Mucosa of stomach (tissue), 1 donor: ENCODE data around the gene ANKRD23.
"Not testable (repeated sequence)": the region's sequence is repeated elsewhere in the genome, so short reads cannot be mapped to it uniquely, and the experiment has no call there.

Experiments
- H3K27me3 ChIP-seq: one replicate; pipeline ENCODE4 v1.7.0; 2013; ENCODE audit warnings: mild to moderate bottlenecking, low read length; ENCODE audit not compliant: control insufficient read depth, insufficient read depth
- H3K36me3 ChIP-seq: one replicate; pipeline ENCODE4 v1.7.0; 2013; ENCODE audit warnings: low read length; ENCODE audit not compliant: control insufficient read depth, insufficient read depth
- H3K4me1 ChIP-seq: one replicate; pipeline ENCODE4 v1.7.0; 2013; ENCODE audit warnings: mild to moderate bottlenecking, low read length; ENCODE audit not compliant: control insufficient read depth, insufficient read depth
- H3K4me3 ChIP-seq: one replicate; pipeline ENCODE4 v1.7.0; 2013; ENCODE audit warnings: low read length
- H3K9ac ChIP-seq: one replicate; pipeline ENCODE4 v1.7.0; 2013; ENCODE audit warnings: mild to moderate bottlenecking, low read length, moderate library complexity
- H3K9me3 ChIP-seq: one replicate; pipeline ENCODE4 v1.7.0; 2013; ENCODE audit warnings: mild to moderate bottlenecking, low read length, moderate library complexity; ENCODE audit not compliant: control insufficient read depth
- donor health status: Pancreatic carcinoma.

Gene ANKRD23

DNA sequence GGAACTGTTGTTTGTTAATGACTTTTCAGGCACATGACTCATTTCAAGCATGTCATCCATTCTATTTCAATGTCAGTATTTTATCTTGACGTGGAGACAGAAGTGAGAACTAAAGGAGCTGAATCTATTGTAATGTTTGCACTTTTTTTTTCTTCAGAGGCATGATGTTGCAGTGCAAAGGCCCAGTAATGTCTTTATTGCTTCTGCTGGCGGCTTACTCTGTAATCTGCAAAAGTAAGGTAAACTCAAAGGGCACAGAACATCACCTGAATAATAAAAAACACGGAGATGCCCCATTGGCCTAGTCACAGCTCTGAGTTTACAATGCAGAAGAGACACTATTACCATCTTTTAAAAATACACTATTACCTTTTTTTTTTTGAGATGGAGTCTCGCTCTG lies 30.2 kb downstream of the ANKRD23 start:
- Histone ChIP-seq H3K27me3 (no peaks in the 10 kb centered on the region), H3K9me3 (no peaks in the 10 kb centered on the region), H3K4me1 (peaks cover 23% of the 10 kb centered on the region), H3K9ac (no peak overlapping the region), H3K36me3 (no peaks in the 10 kb centered on the region), H3K4me3 (no peak overlapping the region)

DNA sequence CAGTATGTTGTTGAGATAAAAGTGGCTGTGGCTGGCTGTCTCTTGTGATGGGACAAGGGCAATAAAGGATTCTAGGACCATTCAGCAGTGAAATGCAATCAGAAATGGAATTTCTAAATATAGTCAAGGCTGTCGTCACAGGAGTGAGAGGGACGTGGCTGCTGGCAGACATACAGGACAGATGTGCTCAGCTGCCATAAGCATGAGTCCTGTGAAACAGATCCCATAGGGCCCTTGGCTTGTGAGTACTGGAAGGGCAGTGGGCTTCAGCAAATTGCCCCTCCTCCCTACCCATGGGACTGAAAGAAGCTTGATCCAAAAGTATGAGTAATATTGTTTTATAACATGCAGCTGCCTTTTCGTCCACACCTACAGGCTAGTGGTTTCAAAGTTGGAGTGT lies 31.9 kb downstream of the ANKRD23 start:
- no peak overlapping the region for H3K4me3 ChIP-seq
- no peak overlapping the region for H3K9ac ChIP-seq
- no peaks in the 10 kb centered on the region for H3K9me3 ChIP-seq
- H3K27me3 ChIP-seq, result no peaks in the 10 kb centered on the region
- peaks cover 12% of the 10 kb centered on the region for H3K4me1 ChIP-seq
- no peaks in the 10 kb centered on the region for H3K36me3 ChIP-seq

DNA sequence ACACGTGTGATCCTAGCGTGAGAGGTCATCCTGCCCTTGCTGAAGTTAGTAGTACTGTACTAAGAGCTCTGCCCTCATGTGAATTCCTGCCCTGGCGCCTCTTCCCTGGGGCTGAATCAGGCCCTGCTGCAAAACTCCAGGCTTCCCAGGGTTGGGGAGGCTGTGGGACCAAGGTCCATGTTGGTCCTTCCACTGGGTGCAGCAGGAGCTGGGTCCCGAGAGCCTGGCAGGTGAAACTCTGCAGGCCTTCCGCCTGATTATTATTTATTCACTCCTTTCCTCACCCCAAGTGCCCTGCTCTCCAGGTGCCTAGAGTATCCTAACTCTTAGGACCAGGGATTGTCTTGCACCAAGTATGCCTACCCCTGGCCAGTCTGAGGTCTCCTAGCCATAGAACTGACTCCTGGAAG lies 33.0 kb downstream of the ANKRD23 start:
- Histone ChIP-seq H3K9ac (no peak overlapping the region), H3K36me3 (no peaks in the 10 kb centered on the region), H3K4me1 (peaks cover 12% of the 10 kb centered on the region), H3K27me3 (no peaks in the 10 kb centered on the region), H3K4me3 (no peak overlapping the region), H3K9me3 (no peaks in the 10 kb centered on the region)

DNA sequence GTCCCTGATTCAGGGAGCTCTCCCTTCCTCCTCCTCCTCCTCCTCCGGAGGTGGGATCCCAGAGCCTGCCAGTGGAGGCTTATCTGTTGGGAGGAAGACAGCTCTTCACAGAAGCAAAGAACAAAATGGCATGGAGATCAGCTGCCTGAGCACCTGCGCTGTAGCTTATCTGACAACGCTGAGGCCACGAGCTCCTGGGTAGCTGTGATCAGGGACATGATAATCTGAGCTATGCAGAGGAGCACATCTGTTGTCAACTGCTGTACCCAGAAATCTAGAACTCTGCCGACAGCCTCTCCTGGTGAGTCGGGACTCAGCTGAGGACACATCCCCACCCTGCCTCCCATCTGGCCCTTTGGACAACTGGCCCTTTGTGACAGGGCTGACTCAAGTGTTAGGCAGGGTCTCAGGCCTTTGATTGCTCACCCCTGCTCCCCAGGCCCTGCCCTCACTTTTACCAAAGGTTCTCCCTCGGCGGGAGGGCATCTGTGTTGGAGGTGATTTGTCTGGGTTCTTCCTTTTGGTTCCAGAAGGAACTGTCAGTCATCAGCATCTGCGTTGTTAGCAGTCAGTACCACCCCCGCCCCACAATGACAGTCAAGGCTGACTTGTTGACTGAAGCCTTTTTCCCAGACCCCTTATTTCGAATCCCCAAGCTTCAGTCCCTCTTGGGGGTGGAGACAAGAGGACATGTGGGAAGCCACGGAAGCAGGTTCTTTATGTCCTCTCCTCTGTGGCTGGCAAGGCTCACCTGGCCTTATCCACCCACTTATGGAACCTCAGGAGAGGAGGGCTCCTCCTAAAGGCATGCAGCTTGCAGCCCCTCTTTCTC lies 33.7 kb downstream of the ANKRD23 start:
- H3K9ac ChIP-seq, result no peak overlapping the region

DNA sequence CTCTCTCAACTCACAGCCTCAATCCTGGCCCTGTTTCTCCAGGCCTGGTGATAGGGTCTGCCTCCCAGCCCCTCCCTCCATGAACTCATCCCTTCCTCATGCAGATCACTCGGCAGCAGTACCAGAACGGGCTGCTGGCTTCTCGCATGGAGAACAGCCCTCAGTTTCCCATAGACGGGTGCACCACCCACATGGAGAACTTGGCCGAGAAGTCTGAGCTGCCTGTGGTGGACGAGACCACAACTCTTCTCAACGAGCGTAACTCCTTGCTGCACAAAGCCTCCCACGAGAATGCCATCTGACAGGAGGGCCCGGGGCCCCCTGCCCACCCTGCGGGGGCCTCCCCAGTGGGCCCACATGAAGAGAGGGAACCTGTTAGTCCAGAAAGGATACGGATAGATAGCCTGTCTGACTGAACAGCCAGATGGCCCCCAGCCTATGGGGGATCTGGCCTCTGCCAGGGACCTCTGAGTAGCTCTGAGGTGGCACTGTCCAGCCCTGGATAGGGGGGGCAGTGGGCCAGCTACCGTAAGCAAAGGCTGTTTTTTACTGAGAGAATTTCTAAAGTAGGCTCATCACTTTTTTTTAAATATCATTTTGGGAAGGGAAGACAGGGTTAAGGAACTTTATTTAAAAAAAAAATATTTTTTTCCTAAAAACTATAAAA lies 34.5 kb downstream of the ANKRD23 start:
- no peak overlapping the region for H3K9ac ChIP-seq

More for the DNA sequence above, 33.7 kb downstream of the ANKRD23 start:
- Histone ChIP-seq H3K36me3 (no peaks in the 10 kb centered on the region), H3K9me3 (no peaks in the 10 kb centered on the region), H3K4me1 (peaks cover 7% of the 10 kb centered on the region), H3K4me3 (no peak overlapping the region), H3K27me3 (no peaks in the 10 kb centered on the region)

DNA sequence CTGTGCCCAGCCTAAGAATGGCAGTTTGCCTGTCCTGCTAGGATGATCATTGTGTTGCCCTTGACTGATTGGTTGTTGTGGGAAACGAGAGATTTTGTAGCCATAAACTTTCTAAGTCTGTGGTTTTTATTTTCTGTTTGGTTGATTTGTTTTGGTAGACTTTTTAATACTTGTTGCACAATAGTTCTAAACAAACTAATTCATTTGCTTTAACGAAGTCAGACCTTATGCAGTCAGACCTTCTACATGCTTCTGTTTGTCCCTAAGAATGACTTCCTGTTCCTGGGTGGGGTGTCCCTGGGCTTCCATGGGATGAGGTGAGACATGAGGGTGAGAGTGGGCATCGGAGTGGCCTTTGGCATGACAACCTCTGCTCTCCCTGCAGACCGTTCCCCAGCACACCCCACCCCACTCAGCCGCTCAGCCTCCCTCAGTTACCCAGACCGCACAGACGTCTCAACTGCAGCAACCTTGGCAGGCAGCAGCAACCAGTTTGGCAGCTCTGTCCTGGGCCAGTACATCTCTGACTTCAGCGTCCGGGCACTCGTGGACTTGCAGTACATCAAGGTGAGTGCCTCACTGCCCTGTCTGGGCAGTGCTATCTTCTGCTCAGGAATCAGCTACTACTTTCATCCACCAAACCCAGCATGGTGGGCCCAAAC lies 35.5 kb downstream of the ANKRD23 start:
- no peak overlapping the region for H3K4me3 ChIP-seq
- peaks cover 4% of the 10 kb centered on the region for H3K4me1 ChIP-seq
- no peaks in the 10 kb centered on the region for H3K9me3 ChIP-seq
- H3K36me3 ChIP-seq, result no peaks in the 10 kb centered on the region
- no peaks in the 10 kb centered on the region for H3K27me3 ChIP-seq
- H3K9ac ChIP-seq, result no peak overlapping the region

More for the DNA sequence above, 34.5 kb downstream of the ANKRD23 start:
- no peak overlapping the region for H3K4me3 ChIP-seq
- H3K4me1 ChIP-seq, result peaks cover 4% of the 10 kb centered on the region
- no peaks in the 10 kb centered on the region for H3K36me3 ChIP-seq
- H3K27me3 ChIP-seq, result no peaks in the 10 kb centered on the region
- no peaks in the 10 kb centered on the region for H3K9me3 ChIP-seq

DNA sequence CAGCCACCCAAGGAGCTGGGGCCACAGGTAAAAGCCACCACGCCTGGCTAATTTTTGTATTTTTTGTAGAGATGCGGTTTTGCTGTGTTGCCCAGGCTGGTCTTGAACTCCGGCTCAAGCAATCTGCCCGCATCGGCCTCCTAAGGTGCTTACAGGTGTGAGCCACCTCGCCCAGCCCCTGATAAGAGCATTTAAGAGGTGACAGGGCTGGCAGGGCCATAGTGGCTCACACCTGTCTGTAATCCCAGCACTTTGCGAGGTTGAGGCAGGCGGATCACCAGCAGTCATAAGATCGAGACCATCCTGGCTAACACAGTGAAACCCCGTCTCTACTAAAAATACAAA lies 36.7 kb downstream of the ANKRD23 start:
- Histone ChIP-seq H3K9me3 (no peaks in the 10 kb centered on the region), H3K27me3 (no peaks in the 10 kb centered on the region), H3K4me1 (peaks cover 4% of the 10 kb centered on the region), H3K4me3 (no peak overlapping the region), H3K9ac (no peak overlapping the region), H3K36me3 (no peaks in the 10 kb centered on the region)

DNA sequence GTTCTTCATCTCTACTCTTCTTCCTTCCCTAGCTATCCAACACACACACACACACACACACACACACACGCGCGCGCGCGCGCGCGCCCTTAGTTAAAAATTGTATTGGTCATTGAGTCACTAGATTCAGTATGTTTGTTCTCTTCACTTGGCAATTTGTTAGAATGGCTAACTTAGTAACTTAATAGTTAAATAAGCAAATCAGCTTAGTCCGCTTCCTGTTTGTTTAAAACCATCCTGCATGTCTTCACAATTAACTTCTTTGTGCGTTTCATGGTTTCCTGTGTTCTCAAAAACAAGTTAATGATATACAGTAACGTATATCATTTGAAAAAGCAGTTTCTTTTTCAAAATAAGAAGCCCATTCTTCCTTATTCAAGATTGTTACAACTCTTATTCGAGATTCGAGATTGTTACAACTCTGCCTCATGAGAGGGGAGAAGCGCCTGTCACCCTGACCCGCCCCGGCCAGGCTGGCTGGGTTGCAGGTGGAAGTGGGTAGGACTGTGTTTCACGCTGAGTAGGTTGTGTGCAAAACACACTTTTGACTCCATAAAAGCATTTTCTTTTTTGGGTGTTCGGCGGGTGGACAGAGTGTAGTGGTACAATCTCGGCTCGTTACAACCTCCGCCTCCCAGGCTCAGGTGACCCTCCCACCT lies 37.2 kb downstream of the ANKRD23 start:
- Histone ChIP-seq H3K36me3 (peaks cover 4% of the 10 kb centered on the region), H3K4me1 (peaks cover 4% of the 10 kb centered on the region), H3K9me3 (no peaks in the 10 kb centered on the region), H3K9ac (no peak overlapping the region), H3K4me3 (no peak overlapping the region), H3K27me3 (no peaks in the 10 kb centered on the region)

DNA sequence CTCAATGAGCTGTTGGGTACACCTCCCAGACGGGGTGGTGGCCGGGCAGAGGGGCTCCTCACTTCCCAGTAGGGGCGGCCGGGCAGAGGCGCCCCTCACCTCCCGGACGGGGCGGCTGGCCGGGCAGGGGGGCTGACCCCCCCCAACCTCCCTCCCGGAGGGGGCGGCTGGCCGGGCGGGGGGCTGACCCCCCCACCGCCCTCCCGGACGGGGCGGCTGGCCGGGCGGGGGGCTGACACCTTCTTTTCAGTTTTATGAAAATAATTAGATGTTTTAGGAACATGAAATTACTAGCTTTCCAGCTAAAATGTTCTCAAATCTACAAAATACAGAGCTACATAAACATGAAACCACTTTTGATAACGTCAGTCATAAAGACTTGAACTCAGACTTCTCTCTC lies 37.9 kb downstream of the ANKRD23 start:
- H3K4me1 ChIP-seq, H3K9me3 ChIP-seq, H3K36me3 ChIP-seq, H3K4me3 ChIP-seq, H3K9ac ChIP-seq, H3K27me3 ChIP-seq: not testable (repeated sequence)

DNA sequence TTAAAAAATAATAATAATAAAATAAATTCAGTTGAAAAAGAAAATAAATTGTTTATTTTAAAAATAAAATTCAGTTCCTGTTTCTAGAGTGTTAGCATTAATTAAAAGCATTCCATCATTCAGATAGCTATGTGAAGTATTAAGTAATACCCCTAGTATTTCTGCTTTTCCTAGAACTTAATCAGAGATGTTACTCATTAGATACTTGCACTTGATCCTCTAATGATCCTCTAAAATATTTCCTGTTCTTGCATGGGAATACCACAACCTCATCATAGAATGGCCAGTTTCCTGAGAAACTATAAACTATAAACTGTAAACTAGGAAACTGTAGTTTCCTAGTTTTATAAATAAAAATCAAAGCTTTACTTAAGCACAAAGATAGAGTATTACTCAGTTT lies 38.8 kb downstream of the ANKRD23 start:
- H3K9me3 ChIP-seq, result no peaks in the 10 kb centered on the region
- no peaks in the 10 kb centered on the region for H3K27me3 ChIP-seq
- H3K36me3 ChIP-seq, result peaks cover 4% of the 10 kb centered on the region
- no peak overlapping the region for H3K9ac ChIP-seq
- H3K4me1 ChIP-seq, result peaks cover 16% of the 10 kb centered on the region
- no peak overlapping the region for H3K4me3 ChIP-seq

DNA sequence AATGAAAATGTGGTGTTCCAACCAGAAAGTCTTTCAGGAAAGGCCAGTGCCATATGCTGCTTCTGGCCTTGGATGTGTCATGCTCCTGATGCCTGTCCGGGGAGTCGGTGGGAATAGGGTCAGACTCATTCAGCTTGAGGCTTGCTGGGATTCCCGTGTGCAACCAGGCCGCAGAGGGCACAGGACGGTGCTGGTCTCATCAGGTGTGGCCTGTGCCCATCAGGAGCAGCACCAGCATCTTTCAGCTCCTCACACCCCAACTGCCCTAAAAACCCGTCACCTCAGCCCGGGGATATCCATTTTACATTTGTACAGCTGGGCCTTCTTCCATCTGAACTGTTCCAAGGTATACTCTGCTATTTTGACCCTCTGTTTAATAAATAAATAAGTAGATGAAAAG lies 41.1 kb downstream of the ANKRD23 start:
- H3K4me3 ChIP-seq, result no peak overlapping the region
- peaks cover 9% of the 10 kb centered on the region for H3K36me3 ChIP-seq
- H3K4me1 ChIP-seq, result peaks cover 12% of the 10 kb centered on the region
- no peaks in the 10 kb centered on the region for H3K9me3 ChIP-seq
- H3K9ac ChIP-seq, result no peak overlapping the region
- H3K27me3 ChIP-seq, result no peaks in the 10 kb centered on the region
